Measurements from ENCODE around the gene DNTTIP2.
"Not testable (repeated sequence)": the region's sequence is repeated elsewhere in the genome, so short reads cannot be mapped to it uniquely, and the experiment has no call there.

DNTTIP2 gene

GRCh38 chr1:93851327-93851712 lies 27.7 kb downstream of the DNTTIP2 start:
- Histone ChIP-seq H3K4me2 (ENCODE audit: low read length) (no peak overlapping the region), H3K36me3 (ENCODE audit: control insufficient read depth, insufficient read depth, low read length) (no peaks in the 10 kb centered on the region), H2AFZ (no peak overlapping the region), H3K27ac (no peak overlapping the region), H3K4me3 (ENCODE audit: low read depth, low read length) (no peak overlapping the region), H3K27me3 (ENCODE audit: control insufficient read depth, insufficient read depth, low read length) (no peaks in the 10 kb centered on the region), H3K79me2 (no peaks in the 10 kb centered on the region), H3K9me3 (ENCODE audit: control insufficient read depth, low read length) (no peaks in the 10 kb centered on the region), H3K9ac (no peak overlapping the region), H3K4me1 (peaks cover 4% of the 10 kb centered on the region)
- TF ChIP-seq, protein P1, sequence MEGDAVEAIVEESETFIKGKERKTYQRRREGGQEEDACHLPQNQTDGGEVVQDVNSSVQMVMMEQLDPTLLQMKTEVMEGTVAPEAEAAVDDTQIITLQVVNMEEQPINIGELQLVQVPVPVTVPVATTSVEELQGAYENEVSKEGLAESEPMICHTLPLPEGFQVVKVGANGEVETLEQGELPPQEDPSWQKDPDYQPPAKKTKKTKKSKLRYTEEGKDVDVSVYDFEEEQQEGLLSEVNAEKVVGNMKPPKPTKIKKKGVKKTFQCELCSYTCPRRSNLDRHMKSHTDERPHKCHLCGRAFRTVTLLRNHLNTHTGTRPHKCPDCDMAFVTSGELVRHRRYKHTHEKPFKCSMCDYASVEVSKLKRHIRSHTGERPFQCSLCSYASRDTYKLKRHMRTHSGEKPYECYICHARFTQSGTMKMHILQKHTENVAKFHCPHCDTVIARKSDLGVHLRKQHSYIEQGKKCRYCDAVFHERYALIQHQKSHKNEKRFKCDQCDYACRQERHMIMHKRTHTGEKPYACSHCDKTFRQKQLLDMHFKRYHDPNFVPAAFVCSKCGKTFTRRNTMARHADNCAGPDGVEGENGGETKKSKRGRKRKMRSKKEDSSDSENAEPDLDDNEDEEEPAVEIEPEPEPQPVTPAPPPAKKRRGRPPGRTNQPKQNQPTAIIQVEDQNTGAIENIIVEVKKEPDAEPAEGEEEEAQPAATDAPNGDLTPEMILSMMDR (IDR thresholded peaks at IDR 0.05) = no peak

DNA sequence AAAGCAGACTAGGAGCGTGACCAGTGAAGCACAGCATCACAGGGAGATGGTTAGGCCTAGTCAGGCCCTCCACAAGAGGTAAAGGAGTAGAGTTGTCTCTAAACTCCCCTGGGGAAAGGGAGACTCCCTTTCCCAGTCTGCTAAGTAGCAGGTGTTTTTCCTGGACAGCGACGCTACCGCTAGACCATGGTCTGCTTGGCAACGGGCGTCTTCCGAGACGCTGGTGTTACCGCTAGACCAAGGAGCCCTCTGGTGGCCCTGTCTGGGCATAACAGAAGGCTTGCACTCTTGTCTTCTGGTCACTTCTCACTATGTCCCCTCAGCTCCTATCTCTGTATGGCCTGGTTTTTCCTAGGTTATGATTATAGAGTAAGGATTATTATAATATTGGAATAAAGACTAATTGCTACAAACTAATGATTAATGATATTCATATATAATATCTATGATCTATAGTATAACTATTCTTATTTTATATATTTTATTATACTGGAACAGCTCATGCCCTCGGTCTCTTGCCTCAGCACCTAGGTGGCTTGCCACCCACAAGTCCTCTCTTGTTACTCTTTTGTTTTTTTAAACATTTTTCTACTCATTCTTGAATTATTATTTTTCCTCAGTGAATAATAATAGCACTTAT lies 28.2 kb downstream of the DNTTIP2 start:
- H3K9me3 ChIP-seq (ENCODE audit: control insufficient read depth, low read length); H3K4me3 ChIP-seq (ENCODE audit: low read depth, low read length); H3K9ac ChIP-seq; H3K36me3 ChIP-seq (ENCODE audit: control insufficient read depth, insufficient read depth, low read length); H3K27ac ChIP-seq; H2AFZ ChIP-seq; H3K27me3 ChIP-seq (ENCODE audit: control insufficient read depth, insufficient read depth, low read length); H3K4me2 ChIP-seq (ENCODE audit: low read length); H3K4me1 ChIP-seq; H3K79me2 ChIP-seq: not testable (repeated sequence)
- TF ChIP-seq, protein P1 (IDR thresholded peaks at IDR 0.05) = peak; percentile 43

- Histone ChIP-seq H3K9me3 (ENCODE audit: control insufficient read depth, low read length) (no peaks in the 10 kb centered on the region), H2AFZ (peak overlapping the region; percentile 98), H3K36me3 (ENCODE audit: control insufficient read depth, insufficient read depth, low read length) (no peaks in the 10 kb centered on the region), H3K9ac (no peak overlapping the region), H3K4me2 (ENCODE audit: low read length) (peak overlapping the region; percentile 79), H3K79me2 (no peaks in the 10 kb centered on the region), H3K27me3 (ENCODE audit: control insufficient read depth, insufficient read depth, low read length) (no peaks in the 10 kb centered on the region), H3K4me1 (peaks cover 4% of the 10 kb centered on the region), H3K4me3 (ENCODE audit: low read depth, low read length) (peak overlapping the region; percentile 68), H3K27ac (peak overlapping the region; percentile 92)
- TF ChIP-seq, protein P1 (IDR thresholded peaks at IDR 0.05) = no peak
Observed at GRCh38 chr1:93848350-93848883, 30.6 kb downstream of the DNTTIP2 start.

DNA sequence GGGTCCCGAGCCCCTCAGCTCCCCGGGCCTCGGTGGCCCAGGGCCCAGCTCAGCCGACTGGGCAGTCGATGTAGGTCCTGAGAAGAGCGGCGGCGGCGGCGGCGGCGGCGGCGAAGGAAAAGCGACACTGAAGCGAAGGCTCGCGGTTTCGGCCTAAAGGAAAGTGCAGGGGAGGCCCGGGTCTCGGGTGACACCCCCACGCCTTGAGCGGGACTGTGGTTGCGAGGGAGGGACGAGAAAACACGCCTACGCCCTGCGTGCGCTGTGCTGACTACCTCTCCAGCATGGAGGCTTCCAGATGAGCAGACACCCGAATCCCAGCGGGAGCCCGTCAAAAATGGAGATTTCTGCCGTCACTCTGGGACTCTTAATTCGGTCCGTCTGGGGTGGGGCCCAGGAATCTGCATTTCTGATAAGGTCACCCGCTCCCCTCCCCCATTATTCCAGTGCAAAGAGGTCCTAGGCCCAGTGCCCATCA lies 31.2 kb downstream of the DNTTIP2 start:
- Histone ChIP-seq H3K4me3 (ENCODE audit: low read depth, low read length) (peak overlapping the region; percentile 68), H3K79me2 (no peaks in the 10 kb centered on the region), H3K27ac (peak overlapping the region; percentile 92), H3K36me3 (ENCODE audit: control insufficient read depth, insufficient read depth, low read length) (no peaks in the 10 kb centered on the region), H3K4me2 (ENCODE audit: low read length) (peak overlapping the region; percentile 79), H3K9me3 (ENCODE audit: control insufficient read depth, low read length) (no peaks in the 10 kb centered on the region), H3K27me3 (ENCODE audit: control insufficient read depth, insufficient read depth, low read length) (no peaks in the 10 kb centered on the region), H3K4me1 (peaks cover 4% of the 10 kb centered on the region), H3K9ac (peak overlapping the region; percentile 67), H2AFZ (peak overlapping the region; percentile 98)
- TF ChIP-seq, protein P1 (IDR thresholded peaks at IDR 0.05) = no peak
